Prostate gland (tissue), 2 donors: ENCODE data around the gene KLHL40. TPM values are rescaled to one million over a fixed set of nuclear protein-coding genes. Genes with fewer than 3 reads are reported as not detected.

Source experiments
- DNase-seq: peaks from one replicate; pipeline ENCODE4 v3.0.0-alpha.2; 2019; ENCODE audit warnings: low spot score
- H3K27ac ChIP-seq, 2 donors: fragments of 200-600 bp; sonication (generic); 2 replicates each; pipeline ENCODE4 v1.5.1; 2017 to 2019
- H3K27me3 ChIP-seq: fragments of 200-600 bp; sonication (generic); replicated peaks from 2 replicates; pipeline ENCODE4 v1.5.1; 2019; ENCODE audit not compliant: insufficient read depth
- H3K36me3 ChIP-seq, 2 donors: fragments of 200-600 bp; sonication (generic); 1 replicate in 1 of 2; 2 replicates in 1 of 2; pipeline versions ENCODE4 v1.5.1 to v1.8.1; 2017 to 2019
- H3K4me1 ChIP-seq: fragments of 200-600 bp; sonication (generic); replicated peaks from 2 replicates; pipeline ENCODE4 v1.5.1; 2019
- H3K4me3 ChIP-seq, 2 donors: fragments of 200-600 bp; sonication (generic); 2 replicates each; pipeline ENCODE4 v1.5.1; 2017 to 2019
- H3K9me3 ChIP-seq: fragments of 200-600 bp; sonication (generic); 2 replicates; pipeline ENCODE4 v1.5.1; 2017
- POLR2A ChIP-seq: fragments of 450-650 bp; IDR thresholded peaks from one replicate; pipeline ENCODE4 v1.6.1; 2016; ENCODE audit warnings: antibody characterized with exemption, mild to moderate bottlenecking
- POLR2AphosphoS5 ChIP-seq: sonication (generic); formaldehyde crosslinking; IDR thresholded peaks from one replicate; pipeline ENCODE4 v1.6.1; 2017; ENCODE audit warnings: antibody characterized with exemption
- WGBS: methylation state at CpG from one replicate; pipeline ENCODE4 v1.1.5; 2018; 5-methylcytosine and 5-hydroxymethylcytosine counted together
- intact Hi-C: fragments of 100-400 bp; cut with DNase I; formaldehyde crosslinking; loops from one replicate; pipeline ENCODE4 v1.14.2; 2022
- total RNA-seq, 2 donors: library from RNA; depleted of rRNA; stranded (reverse); fragments of >200 nt; gene quantifications; one replicate each; pipeline ENCODE4 v1.1.0, GENCODE V29; 2016
- TF ChIP-seq, protein P1 (sequence below), 4 experiments: fragments of 200-600 bp in 2 of 4; fragments of 450-650 bp in 2 of 4; sonication (generic) in 2 of 4; IDR thresholded peaks; 1 replicate in 3 of 4; 2 replicates in 1 of 4; pipeline ENCODE4 v1.5.1; 2016 to 2019; ENCODE audit warnings: antibody characterized with exemption in 4 of 4, mild to moderate bottlenecking in 2 of 4, moderate library complexity in 2 of 4

Gene KLHL40
- total RNA-seq, 2 donors from 2014 or later = 1.2 to 2.9 TPM

DNA sequence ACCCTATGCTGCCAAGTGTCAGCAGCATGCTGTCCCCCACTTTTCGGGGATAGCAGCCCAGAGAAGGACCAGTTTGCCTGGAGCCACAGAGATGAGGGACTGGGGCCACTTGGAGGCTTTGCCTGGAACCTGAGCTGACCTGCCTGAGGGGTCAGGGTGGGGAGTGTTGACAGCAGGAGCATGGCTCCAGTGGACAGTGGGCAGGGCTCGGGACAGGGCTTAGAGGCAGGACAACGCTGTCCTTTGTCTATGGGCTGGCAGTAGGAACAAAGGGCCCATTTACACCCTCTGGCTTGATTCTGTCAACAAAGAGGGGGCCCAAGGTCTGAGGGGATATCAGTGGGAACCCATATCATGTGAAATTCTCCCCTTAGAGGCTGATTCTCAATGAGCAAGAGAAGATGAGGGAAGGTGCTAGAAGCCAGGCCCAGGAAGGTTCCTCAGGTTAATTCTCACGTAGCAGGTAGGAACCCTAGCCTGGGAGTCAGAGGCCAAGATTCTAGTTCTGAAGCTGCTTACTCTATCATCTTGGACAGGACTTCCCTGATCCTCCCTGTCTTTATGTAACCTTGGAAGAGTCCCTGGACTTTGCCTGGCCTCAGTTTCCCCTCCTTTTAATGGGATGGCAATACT, 47.0 kb downstream of the KLHL40 start:
- WGBS = 76% methylated on average over 4 of the region's 4 CpGs
- DNase-seq = no peak
- Histone ChIP-seq H3K4me3 (no peak overlapping the region), H3K4me1 (no peaks in the 10 kb centered on the region), H3K9me3 (no peaks in the 10 kb centered on the region), H3K27me3 (no peaks in the 10 kb centered on the region), H3K36me3 (no peaks in the 10 kb centered on the region), H3K27ac (no peak overlapping the region)
- intact Hi-C loops = loop anchor here (5.0 kb wide), 1 partner anchor 45 kb away; the partner anchor contains the start of gene KLHL40
- TF ChIP-seq, protein P1, sequence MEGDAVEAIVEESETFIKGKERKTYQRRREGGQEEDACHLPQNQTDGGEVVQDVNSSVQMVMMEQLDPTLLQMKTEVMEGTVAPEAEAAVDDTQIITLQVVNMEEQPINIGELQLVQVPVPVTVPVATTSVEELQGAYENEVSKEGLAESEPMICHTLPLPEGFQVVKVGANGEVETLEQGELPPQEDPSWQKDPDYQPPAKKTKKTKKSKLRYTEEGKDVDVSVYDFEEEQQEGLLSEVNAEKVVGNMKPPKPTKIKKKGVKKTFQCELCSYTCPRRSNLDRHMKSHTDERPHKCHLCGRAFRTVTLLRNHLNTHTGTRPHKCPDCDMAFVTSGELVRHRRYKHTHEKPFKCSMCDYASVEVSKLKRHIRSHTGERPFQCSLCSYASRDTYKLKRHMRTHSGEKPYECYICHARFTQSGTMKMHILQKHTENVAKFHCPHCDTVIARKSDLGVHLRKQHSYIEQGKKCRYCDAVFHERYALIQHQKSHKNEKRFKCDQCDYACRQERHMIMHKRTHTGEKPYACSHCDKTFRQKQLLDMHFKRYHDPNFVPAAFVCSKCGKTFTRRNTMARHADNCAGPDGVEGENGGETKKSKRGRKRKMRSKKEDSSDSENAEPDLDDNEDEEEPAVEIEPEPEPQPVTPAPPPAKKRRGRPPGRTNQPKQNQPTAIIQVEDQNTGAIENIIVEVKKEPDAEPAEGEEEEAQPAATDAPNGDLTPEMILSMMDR (IDR thresholded peaks at IDR 0.05) = no peak
- TF ChIP-seq POLR2AphosphoS5 = no peak

DNA sequence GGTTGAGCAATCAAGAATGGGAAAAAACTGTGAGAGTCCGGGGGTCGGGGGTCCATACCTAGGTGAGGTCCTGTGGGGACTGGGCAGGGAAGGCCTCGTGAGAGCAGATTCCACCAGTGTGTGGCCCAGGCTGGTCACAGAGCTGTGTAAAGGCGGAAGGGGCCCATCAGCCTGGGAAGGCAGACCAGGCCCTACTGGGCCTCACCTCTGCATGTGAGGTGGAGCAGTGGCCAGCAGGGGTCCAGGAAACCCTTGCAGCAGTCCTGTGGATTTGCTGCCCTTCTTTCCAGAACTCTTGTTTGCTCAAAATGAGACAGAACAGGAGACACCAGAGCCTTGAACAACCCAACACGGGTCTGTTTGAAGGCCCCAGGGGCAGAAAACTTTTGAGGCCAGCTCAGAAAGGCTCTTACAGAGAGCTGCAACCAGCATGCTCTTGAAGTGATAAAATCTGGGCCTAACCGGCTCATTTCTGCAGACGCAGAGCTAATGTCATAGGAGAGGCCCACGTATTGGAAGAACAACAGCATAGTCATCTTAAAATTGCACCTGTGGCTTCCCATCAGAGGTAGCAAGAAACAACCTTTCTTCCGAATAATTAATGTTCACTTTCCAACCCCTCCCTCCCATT, 47.6 kb downstream of the KLHL40 start:
- H3K36me3 ChIP-seq = no peaks in the 10 kb centered on the region
- DNase-seq = no peak
- H3K27ac ChIP-seq = no peak overlapping the region
- no peaks in the 10 kb centered on the region for H3K9me3 ChIP-seq
- WGBS = 84% methylated on average over 9 of the region's 9 CpGs
- no peaks in the 10 kb centered on the region for H3K4me1 ChIP-seq
- no peaks in the 10 kb centered on the region for H3K27me3 ChIP-seq
- TF ChIP-seq POLR2AphosphoS5 (no peak), POLR2A (no peak)
- TF ChIP-seq, protein P1 (IDR thresholded peaks at IDR 0.05) = no peak
- H3K4me3 ChIP-seq = no peak overlapping the region
- intact Hi-C loops = loop anchor here (5.0 kb wide), 1 partner anchor 46 kb away; the partner anchor contains the start of gene KLHL40

DNA sequence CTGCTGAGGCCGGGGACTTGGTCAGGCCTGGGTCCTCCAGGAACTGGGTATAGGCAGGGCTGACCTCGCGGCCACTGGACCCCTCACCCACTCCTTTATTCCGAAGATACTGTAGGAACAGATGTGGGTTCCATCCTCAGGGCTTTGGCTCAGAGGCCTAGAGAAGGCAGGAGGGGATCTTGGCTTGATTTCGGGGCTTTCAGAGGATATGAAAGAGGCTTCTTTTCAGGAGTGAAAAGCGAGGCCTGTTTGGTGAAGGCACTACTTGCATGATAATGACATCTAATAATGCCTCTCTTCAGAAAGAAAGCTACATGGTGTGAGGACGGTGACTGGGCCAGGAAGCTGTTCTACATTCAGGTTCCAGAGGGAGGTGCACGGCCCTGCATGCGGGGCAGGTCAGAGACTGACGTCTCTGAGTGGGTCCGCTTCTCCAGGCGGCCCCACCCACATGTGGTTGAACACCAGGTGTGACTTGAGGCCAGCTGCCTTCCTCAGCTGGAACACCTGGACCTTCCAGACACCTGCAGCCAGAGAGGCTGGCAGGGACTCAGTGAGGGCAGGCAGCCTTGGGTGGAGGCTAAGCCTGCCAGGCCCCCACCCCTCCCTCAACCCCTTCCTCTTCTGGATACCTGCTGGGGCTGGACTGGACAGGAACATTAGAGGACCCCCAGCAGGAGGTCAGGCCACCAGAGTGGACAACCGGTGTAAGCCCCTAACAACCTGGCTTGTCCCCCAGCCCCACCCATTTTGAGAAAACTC, 48.3 kb downstream of the KLHL40 start:
- H3K4me3 ChIP-seq = no peak overlapping the region
- H3K4me1 ChIP-seq = no peaks in the 10 kb centered on the region
- no peak for DNase-seq
- intact Hi-C loops = loop anchor here (5.0 kb wide), 1 partner anchor 46 kb away; the partner anchor contains the start of gene KLHL40
- no peak for TF ChIP-seq POLR2A
- TF ChIP-seq, protein P1 (IDR thresholded peaks at IDR 0.05) = no peak
- no peak for TF ChIP-seq POLR2AphosphoS5
- no peak overlapping the region for H3K27ac ChIP-seq
- H3K36me3 ChIP-seq = no peaks in the 10 kb centered on the region
- H3K9me3 ChIP-seq = no peaks in the 10 kb centered on the region
- WGBS = 87% methylated on average over 13 of the region's 13 CpGs
- H3K27me3 ChIP-seq = no peaks in the 10 kb centered on the region

DNA sequence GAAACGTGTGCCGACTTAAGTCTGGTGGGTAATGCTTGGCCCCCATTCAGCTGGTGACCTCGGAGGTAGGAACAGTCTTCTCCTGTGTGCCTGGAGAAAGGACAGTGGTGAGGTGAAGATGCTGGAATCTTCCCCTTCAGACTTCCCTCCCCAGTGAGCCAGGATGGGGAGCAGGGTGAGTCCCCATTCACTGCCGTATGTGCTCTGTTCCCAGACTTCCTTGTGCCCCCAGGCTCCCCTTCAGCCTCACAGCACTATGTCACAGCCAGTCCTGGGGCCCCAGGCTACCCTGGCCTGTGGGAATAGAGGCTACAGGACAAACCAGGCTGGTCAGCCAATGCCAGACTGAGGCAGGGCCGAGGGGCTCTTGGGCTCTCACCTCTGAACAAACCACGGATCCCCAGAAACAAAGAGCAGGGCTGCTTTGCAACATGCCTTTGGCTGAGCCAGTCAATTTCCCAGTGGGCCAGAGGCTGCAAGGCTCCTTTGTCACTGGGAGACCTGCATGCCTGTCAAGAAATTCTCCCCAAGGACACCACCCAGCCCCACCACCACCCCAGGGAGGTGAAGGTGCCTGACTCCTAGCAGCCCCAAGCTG, 49.0 kb downstream of the KLHL40 start:
- Histone ChIP-seq H3K4me3 (no peak overlapping the region), H3K27ac (no peak overlapping the region), H3K4me1 (no peaks in the 10 kb centered on the region), H3K9me3 (no peaks in the 10 kb centered on the region), H3K36me3 (no peaks in the 10 kb centered on the region), H3K27me3 (no peaks in the 10 kb centered on the region)
- no peak for DNase-seq
- 80% methylated on average over 6 of the region's 6 CpGs for WGBS
- intact Hi-C loops = loop anchor here (5.0 kb wide), 1 partner anchor 47 kb away; the partner anchor contains the start of gene KLHL40
- TF ChIP-seq, protein P1 (IDR thresholded peaks at IDR 0.05) = no peak
- TF ChIP-seq POLR2A (no peak), POLR2AphosphoS5 (no peak)
